HG03196 (cell line): ENCODE results near the gene FTHL17.
A peak's percentile ranks its signal among the peaks of the same experiment; 100 is the strongest.

Experiments used
- ATAC-seq: cut with Tn5 transposase; IDR thresholded peaks from one replicate; pipeline ENCODE4 v1.9.1; 2021; ENCODE audit not compliant: unreplicated experiment

FTHL17 gene

GRCh38 chrX:31039327-31039711 lies 32.5 kb downstream of the FTHL17 start:
- ATAC-seq: no peak

GRCh38 chrX:31038575-31039326 lies 33.1 kb downstream of the FTHL17 start:
- peak; percentile 73 for ATAC-seq

- ATAC-seq: peak; percentile 74
Observed at GRCh38 chrX:31036895-31037294, 34.9 kb downstream of the FTHL17 start.

GRCh38 chrX:31027351-31027750 lies 44.5 kb downstream of the FTHL17 start:
- ATAC-seq: no peak

- ATAC-seq: no peak
Observed at GRCh38 chrX:31024866-31025265, 47.0 kb downstream of the FTHL17 start.

- ATAC-seq: no peak
Observed at GRCh38 chrX:31021537-31021936, 50.3 kb downstream of the FTHL17 start.
